HG02759 (cell line): ENCODE measurements around the gene DHRS3.

ENCODE experiments used
- ATAC-seq: cut with Tn5 transposase; IDR thresholded peaks from one replicate; pipeline ENCODE4 v1.9.1; 2021; ENCODE audit warnings: mild to moderate bottlenecking, moderate library complexity; ENCODE audit not compliant: unreplicated experiment

DHRS3 gene

DNA sequence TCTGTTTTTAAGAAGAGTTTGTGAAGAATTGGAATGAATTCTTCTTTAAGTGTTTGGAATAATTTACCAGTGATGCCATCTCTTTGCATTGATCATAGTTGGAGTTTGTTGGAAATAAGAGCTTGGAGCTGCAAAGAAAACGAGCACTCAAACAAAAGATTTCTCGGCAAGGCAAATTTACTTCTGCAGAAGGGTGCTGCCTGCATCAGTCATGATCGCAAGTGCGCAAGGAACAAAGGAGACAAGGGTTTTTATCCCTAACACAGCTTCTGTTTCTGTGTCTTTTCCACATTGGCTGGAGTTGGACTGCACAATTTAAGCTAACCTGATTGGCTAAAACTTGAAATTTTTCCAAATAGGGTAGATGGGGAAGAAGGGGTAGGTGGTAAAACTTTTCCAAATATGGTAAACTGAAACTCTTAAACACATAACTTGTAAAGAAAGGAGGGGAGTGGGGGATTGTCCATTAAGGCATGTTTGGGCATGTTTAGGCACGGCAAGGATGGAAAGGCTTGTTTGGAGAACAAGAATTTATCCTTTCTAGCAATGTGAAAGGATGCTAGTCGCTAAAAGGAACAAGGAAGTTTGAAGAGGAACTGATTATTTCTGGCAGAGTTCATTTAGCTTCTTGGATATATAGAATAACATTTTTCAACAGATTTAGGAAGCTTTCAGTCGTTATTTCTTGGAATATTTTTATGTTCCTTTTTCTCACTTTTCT is 22.4 kb upstream of the DHRS3 start:
- no peak for ATAC-seq

DNA sequence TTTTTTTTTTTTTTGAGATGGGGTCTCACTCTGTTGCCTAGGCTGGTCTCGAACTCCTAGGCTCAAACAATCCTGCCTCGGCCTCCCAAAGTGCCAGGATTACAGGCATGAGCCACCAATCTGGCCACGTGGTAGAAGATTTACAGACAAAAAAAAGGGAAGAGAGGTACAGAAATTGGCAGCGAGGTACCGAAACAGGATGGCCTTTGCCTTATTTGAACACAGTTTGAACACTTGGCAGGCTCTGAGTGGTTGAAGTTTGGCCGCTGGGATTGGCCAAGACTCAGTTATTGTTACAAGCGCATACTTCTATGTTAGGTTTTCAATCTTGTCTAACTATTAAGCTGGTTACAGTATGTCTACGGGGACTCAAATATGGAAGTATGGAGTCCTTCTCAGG is 19.7 kb upstream of the DHRS3 start:
- no peak for ATAC-seq

DNA sequence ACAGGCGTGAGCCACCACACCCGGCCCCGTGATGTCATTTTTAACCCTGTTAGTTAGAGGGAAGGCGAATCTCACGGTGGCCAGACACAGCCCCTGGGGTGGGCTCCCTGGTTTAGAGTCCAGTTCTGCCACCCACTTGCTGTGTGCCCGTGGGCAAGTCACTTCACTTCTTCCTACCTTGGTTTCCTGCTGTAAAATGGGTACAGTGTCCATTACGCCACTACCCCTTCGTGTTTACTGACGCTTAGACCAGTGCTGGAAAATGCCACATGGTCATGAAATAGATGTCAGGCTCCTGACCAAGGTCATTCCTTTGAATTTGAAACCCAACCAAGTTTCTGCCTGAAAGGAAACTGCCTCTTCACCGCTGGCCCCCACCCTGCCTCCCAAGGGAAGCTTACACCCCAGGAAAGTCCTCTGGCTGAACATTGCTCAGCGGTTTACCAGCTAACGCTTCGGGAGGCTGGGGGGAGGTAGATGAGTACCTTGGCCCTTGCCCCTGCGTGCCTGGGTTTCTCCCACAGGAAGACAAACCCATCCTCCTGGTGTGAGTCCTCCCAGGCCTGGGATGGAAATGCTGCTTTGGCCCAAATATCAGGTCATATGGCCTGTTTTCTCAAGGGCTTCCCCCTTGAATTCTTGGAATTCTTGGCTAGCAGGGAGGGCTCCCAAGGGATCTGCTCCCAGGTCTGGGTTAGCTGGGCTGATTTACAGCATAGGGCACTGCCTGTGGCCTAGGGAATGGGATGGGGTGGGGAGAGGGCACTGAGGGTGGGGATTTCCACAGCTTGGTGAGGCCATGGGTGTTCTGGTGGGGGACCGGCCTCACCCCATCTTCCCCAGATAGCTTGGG is 18.3 kb upstream of the DHRS3 start:
- no peak for ATAC-seq

DNA sequence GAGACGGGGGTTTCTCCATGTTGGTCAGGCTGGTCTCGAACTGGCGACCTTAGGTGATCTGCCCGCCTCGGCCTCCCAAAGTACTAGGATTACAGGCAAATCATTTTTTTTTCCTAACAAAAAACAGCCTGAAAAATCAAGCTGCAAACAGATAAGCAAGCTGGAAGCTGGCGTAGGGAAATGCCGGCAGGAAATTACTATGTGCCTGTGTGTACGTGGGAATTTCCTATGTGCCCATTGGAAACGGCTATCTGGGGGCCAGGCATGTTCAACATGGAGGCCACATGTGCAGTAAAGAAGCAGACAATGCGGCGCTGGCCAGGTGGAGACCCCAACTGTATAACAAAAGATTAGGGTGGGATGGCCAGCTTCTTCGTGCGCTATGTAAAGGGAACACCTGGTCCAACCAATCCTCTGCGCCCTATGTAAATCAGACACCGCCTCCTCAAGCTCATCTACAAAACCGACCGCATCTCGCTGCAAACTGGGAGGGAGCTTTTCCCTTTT is 16.7 kb upstream of the DHRS3 start:
- no peak for ATAC-seq

DNA sequence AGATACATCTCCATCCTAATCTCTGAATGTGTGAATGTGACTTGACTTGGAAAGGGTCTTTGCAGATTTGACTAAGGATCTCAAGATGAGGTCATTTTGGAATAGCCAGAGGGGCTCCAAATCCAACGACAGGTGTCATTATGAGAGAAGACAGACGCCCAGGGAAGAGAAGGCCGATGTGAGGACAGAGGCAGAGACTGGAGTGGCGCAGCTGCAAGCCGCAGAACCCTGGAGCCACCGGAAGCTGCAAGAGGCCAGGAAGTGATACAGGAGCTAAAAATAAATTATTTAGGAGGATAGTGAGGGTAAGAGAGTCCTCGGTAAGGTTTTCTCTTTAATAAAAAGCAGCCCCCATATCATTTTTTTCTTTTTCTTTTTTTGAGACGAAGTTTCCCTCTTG is 16.1 kb upstream of the DHRS3 start:
- ATAC-seq: no peak

DNA sequence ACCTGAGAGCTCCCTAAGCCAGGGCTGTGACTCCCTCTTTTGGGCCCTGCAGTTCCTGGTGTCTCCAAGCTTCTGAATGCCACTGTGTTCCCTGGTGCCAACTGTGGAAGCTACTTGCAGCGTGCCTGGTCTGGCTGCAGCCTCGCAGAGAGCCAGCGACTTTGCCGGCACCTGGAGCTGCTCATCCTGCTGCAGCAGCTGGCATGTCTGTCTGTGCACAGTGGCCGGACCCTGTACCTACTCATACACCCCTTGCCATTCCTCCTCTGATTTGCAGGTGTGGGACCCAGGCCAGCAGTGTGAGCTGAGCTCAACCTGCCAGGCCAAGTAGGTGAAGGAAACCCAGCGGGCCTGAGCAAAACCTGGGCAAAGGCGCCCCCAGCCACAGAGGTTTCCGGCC is 13.6 kb upstream of the DHRS3 start:
- ATAC-seq: no peak

DNA sequence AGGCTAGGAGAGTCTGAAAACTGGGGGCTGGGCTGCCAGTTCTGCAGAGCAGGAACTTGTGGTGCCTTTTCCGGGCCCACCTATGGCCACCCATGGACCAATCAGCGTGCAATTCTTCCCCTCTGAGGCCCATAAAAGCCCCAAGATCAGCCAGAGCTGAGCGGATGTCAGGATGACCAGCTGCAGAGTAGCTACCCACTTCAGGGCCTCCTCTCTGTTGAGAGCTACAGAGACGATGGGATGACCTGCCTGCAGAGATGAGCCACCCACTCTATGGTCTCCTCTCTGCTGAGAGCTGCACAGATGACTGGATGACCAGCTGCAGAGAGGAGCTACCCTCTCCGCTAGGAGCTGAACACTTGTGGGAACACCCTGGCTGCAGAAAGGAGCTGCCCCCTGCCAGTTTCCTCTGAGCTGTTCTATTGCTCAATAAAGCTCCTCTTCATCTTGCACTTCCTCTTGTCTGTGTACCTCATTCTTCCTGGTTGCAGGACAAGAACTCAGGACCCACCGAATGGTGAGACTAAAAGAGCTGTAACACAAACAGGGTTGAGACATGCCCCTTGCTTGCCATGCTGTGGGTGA is 13.0 kb upstream of the DHRS3 start:
- no peak for ATAC-seq

DNA sequence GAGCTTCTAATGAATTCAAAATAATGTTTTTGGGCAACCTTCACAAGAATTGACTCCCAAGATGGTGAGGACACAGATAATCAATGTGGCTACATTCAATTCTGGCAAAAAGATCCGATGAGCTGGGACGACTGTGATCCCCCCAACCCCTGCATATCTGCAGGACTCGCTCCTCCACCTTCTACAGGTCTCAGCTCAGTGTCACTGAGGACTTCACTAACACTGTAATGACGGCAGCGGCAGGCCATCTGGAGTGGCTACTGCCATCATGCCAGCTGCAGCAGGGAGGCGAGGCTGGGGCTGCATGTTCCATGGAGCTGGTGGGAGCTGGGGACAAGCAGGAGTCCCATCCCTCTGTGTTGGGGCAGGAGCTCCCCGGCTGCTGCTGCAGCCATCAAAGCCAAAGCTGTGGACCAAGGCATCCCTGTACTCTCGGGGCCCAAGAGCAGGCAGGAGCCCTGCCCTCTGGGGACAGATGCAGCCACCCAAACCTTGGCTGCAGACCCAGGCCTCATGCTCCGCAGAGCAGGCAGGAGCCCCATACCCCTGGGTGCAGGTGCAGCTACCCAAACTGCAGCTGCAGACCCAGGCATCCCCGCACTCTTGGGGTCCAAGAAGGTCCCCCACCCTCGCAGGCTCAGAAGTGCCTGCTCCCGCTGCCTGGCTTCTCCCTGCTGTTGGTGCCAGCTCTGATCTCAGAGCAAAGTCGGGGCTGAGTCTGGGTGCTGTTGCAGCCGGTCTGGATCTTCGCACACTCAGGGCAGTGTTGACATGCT is 12.2 kb upstream of the DHRS3 start:
- ATAC-seq: no peak

DNA sequence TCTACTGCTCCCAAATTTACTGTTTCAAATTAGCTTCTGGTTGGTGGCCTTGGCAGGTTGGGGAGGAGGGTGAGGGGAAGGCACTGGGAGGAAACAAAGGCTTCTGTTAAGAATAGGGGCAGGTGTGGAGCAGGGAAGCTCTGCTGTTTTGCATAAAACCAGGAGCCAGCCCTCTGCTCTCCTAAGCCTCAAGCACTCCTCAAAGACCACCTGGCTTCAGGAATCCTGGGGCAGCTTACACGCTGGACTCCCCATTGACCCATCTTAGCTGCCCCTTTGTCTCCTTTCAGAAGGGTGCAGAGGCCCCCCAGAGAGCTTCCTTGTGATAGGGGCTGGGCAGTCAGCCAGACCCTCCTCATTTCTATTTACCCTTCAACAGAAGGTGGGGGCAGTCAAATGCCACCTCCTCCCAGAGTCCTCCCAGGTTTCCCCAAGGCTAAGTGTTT is 11.5 kb upstream of the DHRS3 start:
- no peak for ATAC-seq

DNA sequence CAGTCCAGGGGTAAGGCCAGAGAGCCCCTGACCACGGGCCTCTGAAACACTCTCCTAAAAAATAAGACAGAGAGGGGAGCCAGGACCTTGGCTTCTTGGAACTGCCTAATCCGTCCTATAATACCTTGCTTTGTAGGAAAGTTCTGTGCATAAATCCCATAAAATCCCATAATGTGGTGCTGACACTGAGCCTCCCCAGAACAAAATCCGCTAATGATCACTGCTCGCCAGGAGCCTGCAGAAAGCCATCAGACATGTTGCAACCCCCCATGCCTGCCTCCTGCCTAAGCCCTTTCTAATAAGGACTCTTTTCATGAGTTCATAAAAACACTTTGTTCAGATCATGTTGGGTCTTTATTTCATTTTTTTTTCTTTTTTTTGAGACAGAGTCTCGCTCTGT is 9.3 kb upstream of the DHRS3 start:
- no peak for ATAC-seq

DNA sequence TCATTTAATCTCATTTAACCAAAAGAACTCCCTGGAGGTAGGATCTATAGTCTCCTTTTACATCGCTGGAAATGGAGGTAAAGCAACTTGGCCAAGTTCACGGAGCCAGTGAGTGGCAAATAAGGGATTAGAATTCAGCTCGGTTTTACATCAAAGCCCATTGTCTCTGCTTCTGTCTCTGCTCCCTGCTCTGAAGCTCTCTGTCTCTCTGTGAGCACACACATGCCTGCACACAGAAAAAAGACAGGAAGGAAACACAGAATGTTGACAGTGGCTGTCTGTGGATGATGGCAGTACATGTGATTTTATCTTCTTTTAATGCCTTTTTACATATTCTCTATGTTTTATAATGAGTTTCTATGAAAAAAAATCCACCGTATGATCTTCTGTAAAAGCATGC is 8.9 kb upstream of the DHRS3 start:
- ATAC-seq: no peak

DNA sequence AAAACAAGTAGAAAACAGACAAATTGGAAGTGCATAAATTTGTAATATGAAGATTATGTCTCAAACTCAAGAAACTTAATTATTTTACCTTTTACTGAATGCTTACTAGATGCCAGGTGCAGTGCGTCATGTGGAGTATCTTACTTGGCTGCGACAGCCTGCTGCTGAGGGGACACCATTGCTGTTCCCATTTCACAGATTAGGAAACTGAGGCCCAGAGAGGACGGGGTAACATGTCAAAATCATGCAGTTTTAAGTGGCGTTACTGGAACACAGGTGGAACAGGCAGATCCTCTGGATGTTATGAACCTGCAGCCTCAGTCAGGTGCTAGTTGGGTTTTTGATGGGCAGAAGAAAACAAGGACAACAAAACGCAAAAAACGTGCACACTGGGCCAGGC is 7.3 kb upstream of the DHRS3 start:
- ATAC-seq: no peak

DNA sequence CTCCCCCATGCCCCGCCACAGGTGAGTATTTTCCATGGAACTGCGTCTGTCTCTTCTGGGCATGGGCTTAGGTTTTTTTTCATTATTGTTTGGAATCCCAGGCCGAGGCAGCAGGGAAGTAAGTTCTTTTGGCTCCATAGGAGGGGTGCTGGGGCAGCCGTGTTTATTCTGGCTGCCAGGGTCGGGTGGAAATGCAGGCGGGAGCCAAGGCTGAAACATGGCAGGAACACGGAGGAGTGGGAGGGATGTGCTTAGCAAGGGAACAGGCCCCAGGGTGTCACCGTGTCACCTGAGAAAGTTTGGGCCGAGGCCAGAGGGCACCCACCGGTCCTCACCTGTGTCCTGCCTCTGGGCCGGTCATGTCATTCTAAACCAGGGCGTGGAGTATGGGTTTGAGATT is 4.5 kb upstream of the DHRS3 start:
- no peak for ATAC-seq

DNA sequence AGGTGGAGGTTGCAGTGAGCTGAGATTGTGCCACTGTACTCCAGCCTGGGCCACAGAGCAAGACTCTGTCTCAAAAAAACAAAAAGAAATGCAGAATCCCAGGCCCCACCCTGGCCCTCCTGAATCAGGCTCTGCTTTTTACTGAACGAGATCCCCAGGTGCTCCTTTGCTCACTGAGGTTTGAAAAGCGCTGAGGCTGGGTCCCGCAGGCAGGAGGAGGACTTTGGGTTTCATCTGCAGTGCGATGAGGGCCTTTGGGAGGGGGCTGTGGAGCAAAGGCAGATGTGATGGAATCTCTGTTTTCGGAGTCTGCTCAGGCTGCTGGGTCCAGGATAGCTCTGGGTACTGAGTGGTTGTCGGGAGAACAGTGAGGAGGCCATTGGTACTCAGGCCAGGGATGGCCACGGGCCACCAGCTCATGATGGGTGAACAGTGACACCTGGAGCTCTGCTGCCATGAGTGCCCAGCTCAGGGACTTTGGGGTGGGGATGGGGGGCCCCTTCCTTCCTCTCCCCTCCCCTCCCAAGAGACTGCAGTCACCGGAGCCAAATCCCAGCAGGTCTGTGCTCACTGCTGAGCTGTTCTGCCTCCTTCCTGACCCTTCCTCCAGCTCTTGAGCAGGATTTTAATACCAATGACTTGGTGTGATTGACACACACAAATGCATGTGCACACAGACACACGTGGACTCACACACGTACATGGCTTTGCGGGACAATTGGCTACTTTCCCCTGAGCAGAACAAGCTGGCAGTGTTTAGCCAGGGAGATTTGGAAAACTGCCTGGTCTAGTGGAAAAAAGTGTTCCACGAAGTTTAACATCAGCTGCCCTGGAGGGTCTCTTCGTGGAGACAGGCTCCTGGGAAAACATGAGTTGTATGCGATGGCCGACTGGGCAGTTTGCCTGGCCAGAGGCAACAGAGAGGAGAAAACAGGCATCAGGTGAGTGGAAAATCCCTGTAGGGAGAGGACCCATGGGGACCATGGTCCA is 3.6 kb upstream of the DHRS3 start:
- no peak for ATAC-seq

DNA sequence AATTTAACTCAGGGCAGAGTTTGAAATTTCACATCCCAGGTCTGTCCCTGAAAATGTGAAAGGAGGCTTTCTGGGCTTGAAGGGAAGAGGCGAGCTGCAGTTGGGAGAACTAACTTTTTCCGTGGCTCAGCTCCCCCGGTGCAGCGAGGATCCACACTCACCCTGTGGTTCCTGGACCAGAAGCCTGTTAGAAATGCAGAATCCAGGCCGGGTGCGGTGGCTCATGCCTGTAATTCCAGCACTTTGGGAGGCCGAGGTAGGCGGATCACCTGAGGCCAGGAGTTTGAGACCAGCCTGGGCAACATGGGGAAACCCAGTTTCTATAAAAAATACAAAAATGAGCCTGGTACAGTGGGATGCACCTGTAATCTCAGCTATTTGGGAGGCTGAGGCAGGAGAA is 2.9 kb upstream of the DHRS3 start:
- ATAC-seq: no peak

DNA sequence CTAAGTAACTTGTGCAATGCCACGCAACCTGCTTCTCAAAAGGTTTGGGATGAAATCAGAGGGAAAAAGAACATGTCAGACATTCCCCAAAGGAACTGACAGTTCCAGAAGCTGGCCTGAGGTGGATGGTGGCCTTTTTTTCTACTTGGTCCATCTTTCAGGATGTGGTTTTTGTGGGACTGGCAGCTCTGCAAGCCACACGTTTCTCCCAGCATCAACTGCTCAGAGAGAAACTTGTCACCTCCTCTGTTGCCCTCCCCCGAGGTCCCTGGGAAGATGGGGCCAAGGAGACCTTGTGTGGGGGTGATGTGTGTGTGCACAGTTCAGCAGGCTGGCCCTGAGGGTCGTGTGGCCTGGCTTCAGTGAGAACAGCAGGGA is 2.5 kb upstream of the DHRS3 start:
- no peak for ATAC-seq

DNA sequence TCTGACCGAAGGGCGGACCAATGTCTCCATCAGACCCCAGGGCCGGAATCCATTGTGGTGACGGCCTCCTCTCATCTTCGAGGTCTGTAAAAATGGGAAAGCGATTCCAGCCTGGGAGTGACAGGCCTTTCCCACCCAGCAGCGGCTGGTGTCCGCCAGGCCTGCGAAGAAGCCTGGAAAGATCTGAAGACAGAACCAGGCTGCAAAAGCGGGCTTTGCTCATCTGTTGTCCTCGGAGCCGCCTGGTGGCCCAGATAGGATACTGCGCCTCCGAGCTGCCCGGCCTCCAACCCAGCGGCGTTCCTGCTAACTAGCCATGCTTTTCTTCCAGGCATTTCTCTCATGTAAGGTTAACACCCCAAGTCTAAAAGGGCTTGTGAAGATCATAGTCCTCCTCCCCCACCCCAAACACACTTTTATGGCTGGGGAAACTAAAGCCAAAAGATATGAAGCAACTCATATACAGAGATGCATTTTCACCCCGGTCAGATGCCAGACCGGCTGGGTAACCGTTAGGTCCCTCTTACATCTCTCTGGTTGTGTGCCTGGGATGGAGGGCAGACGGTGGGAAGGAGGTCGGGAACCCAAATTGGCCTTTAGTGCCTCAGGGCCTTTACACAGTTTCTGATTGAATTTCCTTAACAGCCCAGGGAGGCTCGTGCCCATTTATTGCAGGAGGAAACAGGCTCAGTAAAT is 1.9 kb upstream of the DHRS3 start:
- ATAC-seq: no peak

DNA sequence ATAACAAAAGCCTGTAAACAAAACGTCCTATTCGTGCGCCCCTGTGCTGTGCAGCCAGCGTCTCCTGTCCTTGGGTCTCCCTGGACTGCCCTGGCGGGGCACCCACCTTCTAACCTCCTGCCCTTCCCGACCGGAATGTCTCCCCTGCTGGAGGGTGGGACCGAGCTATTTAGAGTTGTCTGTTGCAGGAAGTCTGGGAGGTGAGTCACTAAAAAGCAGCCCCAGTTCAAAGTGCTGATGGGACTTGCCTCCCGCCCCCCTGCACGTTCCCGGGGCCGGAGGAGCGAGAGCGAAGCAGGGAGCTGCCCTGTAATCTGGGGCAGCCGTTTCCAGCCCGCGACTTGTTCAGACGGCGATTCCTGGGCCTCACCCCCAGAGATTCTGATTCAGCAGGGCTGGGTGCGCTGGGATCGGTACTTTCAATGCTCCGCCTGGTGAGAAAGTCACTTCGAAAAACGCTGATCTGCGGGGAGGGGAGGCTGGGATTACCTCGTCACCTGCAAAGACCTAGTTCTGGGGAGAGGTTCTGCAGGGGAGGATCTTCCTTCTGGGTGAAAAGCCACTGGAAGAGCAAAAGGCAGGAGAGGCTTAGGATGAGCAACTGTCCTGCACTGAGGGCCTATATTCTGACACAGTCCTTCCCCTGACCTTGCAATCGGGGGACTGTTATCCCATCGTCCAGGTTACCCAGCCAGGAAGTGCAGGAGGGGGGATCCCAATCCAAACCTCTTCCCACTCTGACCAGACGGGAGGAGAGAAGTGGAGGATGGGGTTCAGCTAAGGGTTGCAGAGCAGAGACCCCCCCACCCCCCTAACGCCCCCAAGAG is 1.2 kb upstream of the DHRS3 start:
- ATAC-seq: no peak

DNA sequence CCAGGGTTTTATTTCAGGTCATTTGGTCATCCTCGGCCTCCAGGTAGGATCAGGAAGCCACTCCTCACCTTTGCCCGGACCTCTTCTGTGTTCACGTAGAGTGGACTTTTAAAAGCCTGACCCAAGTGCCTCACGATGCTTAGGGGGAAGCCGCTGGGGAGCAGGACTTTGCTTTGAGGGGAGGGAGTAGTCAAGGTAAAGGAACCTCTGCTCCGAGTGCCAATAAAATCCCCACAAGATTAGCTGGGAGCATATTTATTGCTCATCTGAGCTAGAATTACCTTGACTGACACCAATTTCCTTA is 603 bp upstream of the DHRS3 start:
- no peak for ATAC-seq
